Measurements from ENCODE around the gene SFSWAP. TPM values are rescaled to one million over a fixed set of nuclear protein-coding genes. Genes with fewer than 3 reads are reported as not detected.

Gene SFSWAP
- total RNA-seq, 1 donor from 2014 or later, result 83.3 TPM

DNA sequence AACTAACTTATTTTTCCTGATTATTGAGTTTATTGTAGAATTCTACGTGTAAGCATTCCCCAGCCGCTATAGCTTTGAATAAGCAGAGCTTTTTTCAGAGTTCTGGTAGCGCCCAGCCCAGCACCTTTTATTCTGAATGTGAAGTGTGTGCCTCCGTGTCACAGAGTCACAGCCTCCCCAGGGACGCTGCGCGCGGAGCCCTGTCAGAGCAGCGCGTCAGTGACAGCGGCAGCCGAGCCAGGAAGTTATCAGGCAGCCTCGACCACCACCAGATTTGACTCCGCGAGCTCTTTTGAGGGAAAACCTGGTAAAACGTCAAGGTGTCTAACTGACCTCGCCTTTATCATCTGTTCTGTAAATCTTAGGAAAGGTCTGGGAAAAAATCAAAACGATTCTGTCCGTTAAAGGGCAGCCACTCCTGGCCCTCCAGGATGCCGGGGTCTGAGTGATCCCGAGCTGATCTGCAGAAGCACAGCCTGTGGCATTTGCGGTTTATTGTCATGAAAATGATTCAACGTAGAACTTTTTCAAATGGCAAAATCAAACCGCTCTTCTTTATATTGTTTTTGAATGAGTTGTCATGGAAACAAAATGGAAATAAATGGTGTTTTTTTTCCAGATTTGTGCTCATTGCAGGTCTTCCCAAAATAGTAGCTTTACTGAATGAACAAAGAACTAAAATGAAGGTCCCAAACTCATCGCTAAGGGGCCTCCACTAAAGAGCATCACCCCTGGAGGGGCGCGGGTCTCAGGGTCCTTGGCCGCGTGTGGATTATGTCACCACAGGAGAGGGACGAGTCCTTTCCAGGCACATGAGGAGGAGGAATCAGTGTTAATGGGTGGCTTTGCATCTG, 74.2 kb downstream of the SFSWAP start:
- H3K4me1 Mint-ChIP-seq, result peaks cover 22% of the 10 kb centered on the region
- DNase-seq (ENCODE audit: low read depth, low spot score), result no peak
- H3K27ac Mint-ChIP-seq (ENCODE audit: unreplicated experiment), result peak overlapping the region; percentile 91
- H3K9me3 Mint-ChIP-seq, result no peaks in the 10 kb centered on the region
- H3K4me3 Mint-ChIP-seq, result peak overlapping the region; percentile 57
- TF ChIP-seq, protein P1, sequence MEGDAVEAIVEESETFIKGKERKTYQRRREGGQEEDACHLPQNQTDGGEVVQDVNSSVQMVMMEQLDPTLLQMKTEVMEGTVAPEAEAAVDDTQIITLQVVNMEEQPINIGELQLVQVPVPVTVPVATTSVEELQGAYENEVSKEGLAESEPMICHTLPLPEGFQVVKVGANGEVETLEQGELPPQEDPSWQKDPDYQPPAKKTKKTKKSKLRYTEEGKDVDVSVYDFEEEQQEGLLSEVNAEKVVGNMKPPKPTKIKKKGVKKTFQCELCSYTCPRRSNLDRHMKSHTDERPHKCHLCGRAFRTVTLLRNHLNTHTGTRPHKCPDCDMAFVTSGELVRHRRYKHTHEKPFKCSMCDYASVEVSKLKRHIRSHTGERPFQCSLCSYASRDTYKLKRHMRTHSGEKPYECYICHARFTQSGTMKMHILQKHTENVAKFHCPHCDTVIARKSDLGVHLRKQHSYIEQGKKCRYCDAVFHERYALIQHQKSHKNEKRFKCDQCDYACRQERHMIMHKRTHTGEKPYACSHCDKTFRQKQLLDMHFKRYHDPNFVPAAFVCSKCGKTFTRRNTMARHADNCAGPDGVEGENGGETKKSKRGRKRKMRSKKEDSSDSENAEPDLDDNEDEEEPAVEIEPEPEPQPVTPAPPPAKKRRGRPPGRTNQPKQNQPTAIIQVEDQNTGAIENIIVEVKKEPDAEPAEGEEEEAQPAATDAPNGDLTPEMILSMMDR (conservative IDR thresholded peaks at IDR 0.05), result no peak
- no peaks in the 10 kb centered on the region for H3K27me3 Mint-ChIP-seq (ENCODE audit: low read depth)
- peaks cover 9% of the 10 kb centered on the region for H3K36me3 Mint-ChIP-seq (ENCODE audit: low read depth)

DNA sequence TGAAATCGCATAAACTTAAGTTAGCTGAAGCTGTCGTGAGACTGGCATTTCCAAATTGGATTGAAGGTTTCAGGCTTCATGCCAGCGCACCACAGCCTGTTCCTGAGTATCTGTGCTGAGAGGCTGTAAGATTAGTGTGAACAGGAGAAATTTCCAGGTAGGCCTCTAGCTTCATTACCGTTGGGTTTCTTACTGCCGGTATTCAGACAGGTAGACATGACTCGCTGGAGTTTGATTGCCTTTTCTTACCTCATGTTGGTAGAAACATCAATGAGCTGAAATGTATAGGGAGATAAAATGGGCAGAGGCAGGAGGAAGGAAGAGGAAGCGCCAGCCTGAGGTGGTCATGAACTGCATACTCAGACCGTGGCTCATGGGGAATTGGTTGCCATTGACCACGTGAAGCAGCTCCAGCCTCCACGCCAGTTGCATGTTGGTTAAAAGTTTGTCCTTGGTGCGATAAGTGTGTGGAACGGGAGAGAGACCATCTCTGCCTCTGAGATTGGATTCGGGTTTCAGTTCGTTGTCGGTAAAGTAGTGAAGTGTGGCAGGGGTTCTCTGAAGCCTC, 75.0 kb downstream of the SFSWAP start:
- Mint-ChIP-seq H3K36me3 (ENCODE audit: low read depth) (peaks cover 16% of the 10 kb centered on the region), H3K27me3 (ENCODE audit: low read depth) (no peaks in the 10 kb centered on the region), H3K9me3 (no peaks in the 10 kb centered on the region), H3K27ac (ENCODE audit: unreplicated experiment) (peak overlapping the region; percentile 91), H3K4me1 (peaks cover 22% of the 10 kb centered on the region), H3K4me3 (no peak overlapping the region)
- no peak for DNase-seq (ENCODE audit: low read depth, low spot score)
- TF ChIP-seq, protein P1 (conservative IDR thresholded peaks at IDR 0.05), result no peak

GRCh38 chr12:131786331-131786730, 75.4 kb downstream of the SFSWAP start:
- Mint-ChIP-seq H3K36me3 (ENCODE audit: low read depth) (peaks cover 17% of the 10 kb centered on the region), H3K4me1 (peaks cover 22% of the 10 kb centered on the region), H3K4me3 (no peak overlapping the region), H3K27me3 (ENCODE audit: low read depth) (no peaks in the 10 kb centered on the region), H3K9me3 (no peaks in the 10 kb centered on the region), H3K27ac (ENCODE audit: unreplicated experiment) (no peak overlapping the region)
- TF ChIP-seq, protein P1 (conservative IDR thresholded peaks at IDR 0.05), result no peak
- no peak for DNase-seq (ENCODE audit: low read depth, low spot score)

DNA sequence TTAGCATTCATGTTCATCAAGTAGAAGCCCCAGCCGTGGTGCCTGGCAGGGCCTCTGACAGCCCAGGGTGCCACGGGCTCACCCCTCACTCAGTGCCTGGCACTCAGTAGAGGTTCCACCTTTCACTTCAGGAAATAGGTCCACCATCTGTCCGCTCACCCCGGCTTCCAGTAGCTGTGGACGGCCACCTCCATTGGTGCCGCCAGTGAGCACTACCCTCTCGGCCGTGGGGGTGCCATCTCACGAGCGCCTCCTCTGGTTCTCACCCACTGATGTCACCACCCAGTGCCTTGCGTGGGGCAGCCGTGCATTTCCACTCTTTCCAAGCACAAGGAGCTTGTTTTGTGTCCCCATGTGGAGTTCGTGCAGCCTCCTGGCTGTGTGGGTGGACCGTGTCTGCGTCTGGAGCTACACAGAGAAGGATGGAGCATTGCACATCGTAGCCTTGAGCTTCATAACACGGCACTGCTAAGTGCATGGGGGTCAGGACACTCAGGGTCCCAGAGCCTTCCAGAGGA, 76.3 kb downstream of the SFSWAP start:
- Mint-ChIP-seq H3K36me3 (ENCODE audit: low read depth) (peaks cover 25% of the 10 kb centered on the region), H3K27me3 (ENCODE audit: low read depth) (no peaks in the 10 kb centered on the region), H3K4me1 (peaks cover 22% of the 10 kb centered on the region), H3K9me3 (no peaks in the 10 kb centered on the region), H3K4me3 (no peak overlapping the region), H3K27ac (ENCODE audit: unreplicated experiment) (no peak overlapping the region)
- TF ChIP-seq, protein P1 (conservative IDR thresholded peaks at IDR 0.05), result no peak
- DNase-seq (ENCODE audit: low read depth, low spot score), result no peak

DNA sequence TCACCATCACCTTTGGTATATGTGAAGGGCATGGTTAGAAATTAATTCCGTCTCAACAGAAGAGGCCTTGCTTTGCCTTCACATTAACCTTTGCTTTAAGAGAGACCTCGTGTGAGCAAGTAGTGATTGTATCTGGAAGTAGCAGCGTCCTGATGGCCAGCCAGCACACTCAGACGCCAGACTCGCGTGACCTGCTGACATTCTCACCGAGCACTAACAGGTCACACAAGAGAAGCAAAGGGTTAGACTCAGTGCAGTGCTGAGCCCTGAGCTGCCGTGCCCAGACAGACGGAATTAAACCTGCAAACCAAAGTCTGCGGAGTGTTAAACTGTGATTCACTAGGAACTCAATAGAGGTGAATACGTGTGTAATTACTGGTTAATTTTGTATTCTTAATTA, 77.2 kb downstream of the SFSWAP start:
- peaks cover 27% of the 10 kb centered on the region for H3K4me1 Mint-ChIP-seq
- no peak overlapping the region for H3K27ac Mint-ChIP-seq (ENCODE audit: unreplicated experiment)
- TF ChIP-seq, protein P1 (conservative IDR thresholded peaks at IDR 0.05), result no peak
- H3K36me3 Mint-ChIP-seq (ENCODE audit: low read depth), result peaks cover 28% of the 10 kb centered on the region
- no peak for DNase-seq (ENCODE audit: low read depth, low spot score)
- H3K9me3 Mint-ChIP-seq, result no peaks in the 10 kb centered on the region
- no peaks in the 10 kb centered on the region for H3K27me3 Mint-ChIP-seq (ENCODE audit: low read depth)
- no peak overlapping the region for H3K4me3 Mint-ChIP-seq

Measured in neural crest cell (in vitro differentiated cells).